Body of pancreas (tissue), 4 donors: ENCODE data around the gene TMEM221.

Source experiments
- CTCF ChIP-seq, 7 experiments: fragments of 450-650 bp in 4 of 7; fragments of 200-600 bp in 3 of 7; sonication (generic) in 3 of 7; IDR thresholded peaks; one replicate each; pipeline ENCODE4 v1.5.1; 2016 to 2019; ENCODE audit warnings: antibody characterized with exemption in 7 of 7
- POLR2A ChIP-seq, 3 donors: fragments of 450-650 bp; IDR thresholded peaks; one replicate each; pipeline ENCODE4 v1.6.1; 2016; ENCODE audit warnings: antibody characterized with exemption in 3 of 3, mild to moderate bottlenecking in 2 of 3

- TF ChIP-seq CTCF (IDR thresholded peaks at IDR 0.05) (no peak), POLR2A (IDR thresholded peaks at IDR 0.05) (no peak)
Observed at GRCh38 chr19:17486545-17487240, 38.2 kb upstream of the TMEM221 start.
